Activated B cell treated with CpG ODN at 0.5 μM for 24 hours (primary cell): ENCODE results near the gene PFKL. TPM values are rescaled to one million over a fixed set of nuclear protein-coding genes. Genes with fewer than 3 reads are reported as not detected.

Experiments
- ATAC-seq: fragments of 200-7000 bp; cut with Tn5 transposase; one replicate; pipeline ENCODE4 v1.10.0; 2021; ENCODE audit warnings: low read depth, mild to moderate bottlenecking, moderate library complexity
- CTCF ChIA-PET: fragments of 350-600 bp; sonication (Branson Sonifier 250); formaldehyde crosslinking; loops from one replicate; lab custom pipeline; 2021; ENCODE audit warnings: antibody characterized with exemption; lab: Charles Lee
- POLR2A ChIA-PET: fragments of 350-600 bp; sonication (Branson Sonifier 250); formaldehyde crosslinking; loops from one replicate; lab custom pipeline; 2021; ENCODE audit warnings: antibody characterized with exemption; lab: Charles Lee
- DNase-seq: peaks from one replicate; pipeline ENCODE4 v3.0.0; 2022
- H3K27ac Mint-ChIP-seq: one replicate; pipeline ENCODE4 v1.8.0; 2020; ENCODE audit warnings: mixed read lengths
- H3K27me3 Mint-ChIP-seq: one replicate; pipeline ENCODE4 v1.8.0; 2021; ENCODE audit warnings: mixed read lengths
- H3K36me3 Mint-ChIP-seq: one replicate; pipeline ENCODE4 v1.8.0; 2021; ENCODE audit warnings: low read depth, mixed read lengths
- H3K4me1 Mint-ChIP-seq: one replicate; pipeline ENCODE4 v1.8.0; 2021; ENCODE audit warnings: mixed read lengths
- H3K4me3 Mint-ChIP-seq: one replicate; pipeline ENCODE4 v1.8.0; 2020; ENCODE audit warnings: mild to moderate bottlenecking, mixed read lengths
- H3K9me3 Mint-ChIP-seq: one replicate; pipeline ENCODE4 v1.8.0; 2020; ENCODE audit warnings: mixed read lengths
- intact Hi-C: fragments of 100-400 bp; cut with micrococcal nuclease; formaldehyde crosslinking; loops from one replicate; pipeline ENCODE4 v1.15.1; 2024
- total RNA-seq: library from RNA; stranded (reverse); gene quantifications from 2 replicates; pipeline ENCODE4 v1.2.3, GENCODE V29; 2022
- TF ChIP-seq, protein P1 (sequence below): fragments of 200-600 bp; IDR thresholded peaks from one replicate; pipeline ENCODE4 v1.8.0; 2022; ENCODE audit warnings: antibody characterized with exemption, mild to moderate bottlenecking

Gene PFKL
- total RNA-seq, 1 donor from 2014 or later: 174 TPM

- ATAC-seq: peak; percentile 49
- Mint-ChIP-seq H3K9me3 (no peaks in the 10 kb centered on the region), H3K27me3 (peaks cover 5% of the 10 kb centered on the region), H3K4me3 (peak overlapping the region; percentile 78), H3K36me3 (no peaks in the 10 kb centered on the region), H3K27ac (peak overlapping the region; percentile 76), H3K4me1 (peaks cover 52% of the 10 kb centered on the region)
- no peak for DNase-seq
- TF ChIP-seq, protein P1, sequence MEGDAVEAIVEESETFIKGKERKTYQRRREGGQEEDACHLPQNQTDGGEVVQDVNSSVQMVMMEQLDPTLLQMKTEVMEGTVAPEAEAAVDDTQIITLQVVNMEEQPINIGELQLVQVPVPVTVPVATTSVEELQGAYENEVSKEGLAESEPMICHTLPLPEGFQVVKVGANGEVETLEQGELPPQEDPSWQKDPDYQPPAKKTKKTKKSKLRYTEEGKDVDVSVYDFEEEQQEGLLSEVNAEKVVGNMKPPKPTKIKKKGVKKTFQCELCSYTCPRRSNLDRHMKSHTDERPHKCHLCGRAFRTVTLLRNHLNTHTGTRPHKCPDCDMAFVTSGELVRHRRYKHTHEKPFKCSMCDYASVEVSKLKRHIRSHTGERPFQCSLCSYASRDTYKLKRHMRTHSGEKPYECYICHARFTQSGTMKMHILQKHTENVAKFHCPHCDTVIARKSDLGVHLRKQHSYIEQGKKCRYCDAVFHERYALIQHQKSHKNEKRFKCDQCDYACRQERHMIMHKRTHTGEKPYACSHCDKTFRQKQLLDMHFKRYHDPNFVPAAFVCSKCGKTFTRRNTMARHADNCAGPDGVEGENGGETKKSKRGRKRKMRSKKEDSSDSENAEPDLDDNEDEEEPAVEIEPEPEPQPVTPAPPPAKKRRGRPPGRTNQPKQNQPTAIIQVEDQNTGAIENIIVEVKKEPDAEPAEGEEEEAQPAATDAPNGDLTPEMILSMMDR: no peak
- ChIA-PET CTCF (no interaction called here), POLR2A (interaction anchor here (3.2 kb wide), 1 partner anchor 16 kb away, joined by 19 read pairs; the partner anchor contains the start of gene CFAP410)
- intact Hi-C loops: loop anchor here (1.0 kb wide), 1 partner anchor 16 kb away; the partner anchor contains the start of gene CFAP410
These were observed 55.2 kb downstream of the PFKL start for GRCh38 chr21:44354775-44355771.

GRCh38 chr21:44356160-44356559 is 56.3 kb downstream of the PFKL start:
- no peaks in the 10 kb centered on the region for H3K9me3 Mint-ChIP-seq
- H3K27ac Mint-ChIP-seq: peak overlapping the region; percentile 80
- DNase-seq (no peak), ATAC-seq (no peak)
- no peaks in the 10 kb centered on the region for H3K36me3 Mint-ChIP-seq
- intact Hi-C loops: no loop called here
- TF ChIP-seq, protein P1: no peak
- ChIA-PET CTCF (no interaction called here), POLR2A (no interaction called here)
- H3K4me1 Mint-ChIP-seq: peaks cover 56% of the 10 kb centered on the region
- H3K27me3 Mint-ChIP-seq: peaks cover 4% of the 10 kb centered on the region
- peak overlapping the region; percentile 41 for H3K4me3 Mint-ChIP-seq

DNA sequence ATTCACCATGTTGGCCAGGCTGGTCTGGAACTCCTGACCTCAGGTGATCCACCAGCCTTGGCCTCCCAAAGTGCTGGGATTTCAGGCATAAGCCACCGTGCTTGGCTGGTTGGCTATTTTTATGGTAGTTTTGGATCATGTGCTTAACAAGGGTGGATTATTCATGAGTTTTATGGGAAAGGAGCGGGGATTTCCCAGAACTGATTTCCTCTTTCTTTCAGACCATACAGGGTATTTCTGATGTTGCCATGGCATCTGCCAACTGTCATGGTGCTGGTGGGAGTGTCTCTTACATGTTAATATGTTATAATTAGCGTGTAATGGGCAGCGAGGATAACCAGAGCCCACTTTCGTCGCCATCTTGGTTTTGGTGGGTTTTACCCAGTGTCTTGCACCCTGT is 56.8 kb downstream of the PFKL start:
- Mint-ChIP-seq H3K27ac (peak overlapping the region; percentile 80), H3K9me3 (no peaks in the 10 kb centered on the region), H3K27me3 (peaks cover 2% of the 10 kb centered on the region), H3K4me3 (peak overlapping the region; percentile 41), H3K4me1 (peaks cover 56% of the 10 kb centered on the region), H3K36me3 (no peaks in the 10 kb centered on the region)
- DNase-seq: no peak
- TF ChIP-seq, protein P1: no peak
- ATAC-seq: peak; percentile 23
- intact Hi-C loops: no loop called here
- ChIA-PET CTCF (no interaction called here), POLR2A (no interaction called here)

DNA sequence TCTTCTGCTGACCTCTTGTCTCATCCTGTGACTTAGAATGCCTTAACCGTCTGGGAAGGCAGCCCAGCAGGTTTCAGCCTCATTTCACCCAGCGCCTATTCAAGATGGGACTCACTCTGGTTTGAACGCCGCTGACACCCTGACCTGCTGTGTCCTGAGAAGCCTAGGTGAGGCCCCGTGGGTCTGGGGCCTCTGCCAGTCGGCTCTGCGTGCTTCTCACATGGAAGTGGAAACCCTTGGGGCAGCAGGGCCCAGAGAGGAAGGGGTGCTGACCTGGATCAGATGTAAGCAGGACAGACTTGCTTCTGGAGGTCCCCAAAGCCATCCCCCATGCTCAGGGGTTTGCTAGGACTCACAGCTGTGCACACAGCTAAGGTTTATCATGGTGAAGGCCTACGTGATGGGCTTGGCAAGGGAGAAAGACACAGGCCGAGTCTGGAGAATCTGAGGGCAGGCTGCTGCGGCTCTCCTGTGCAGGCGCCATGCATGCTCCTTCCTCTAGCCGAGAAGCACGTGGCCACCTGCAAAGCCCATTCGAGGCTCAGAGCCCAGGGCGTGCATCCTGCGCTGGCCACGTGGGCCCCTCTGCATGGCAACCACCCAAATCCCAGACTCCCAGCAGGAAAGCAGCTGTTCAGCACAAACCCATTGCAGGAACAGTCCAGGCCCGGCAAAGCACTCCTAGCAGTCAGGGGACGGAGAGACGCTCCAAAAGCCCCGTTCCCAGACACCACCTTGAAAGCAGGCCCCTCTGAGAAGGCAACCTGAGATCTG is 57.4 kb downstream of the PFKL start:
- ChIA-PET CTCF (no interaction called here), POLR2A (no interaction called here)
- Mint-ChIP-seq H3K27ac (no peak overlapping the region), H3K4me1 (peaks cover 55% of the 10 kb centered on the region), H3K36me3 (no peaks in the 10 kb centered on the region), H3K27me3 (peaks cover 2% of the 10 kb centered on the region), H3K4me3 (no peak overlapping the region), H3K9me3 (no peaks in the 10 kb centered on the region)
- TF ChIP-seq, protein P1: no peak
- intact Hi-C loops: no loop called here
- ATAC-seq: no peak
- no peak for DNase-seq

GRCh38 chr21:44359396-44359795 is 59.5 kb downstream of the PFKL start:
- Mint-ChIP-seq H3K27ac (no peak overlapping the region), H3K27me3 (no peaks in the 10 kb centered on the region), H3K9me3 (peaks cover 8% of the 10 kb centered on the region), H3K4me1 (peaks cover 34% of the 10 kb centered on the region), H3K4me3 (no peak overlapping the region), H3K36me3 (no peaks in the 10 kb centered on the region)
- intact Hi-C loops: no loop called here
- ChIA-PET CTCF (no interaction called here), POLR2A (no interaction called here)
- TF ChIP-seq, protein P1: no peak
- DNase-seq: no peak
- ATAC-seq: no peak
